Effector memory CD8-positive, alpha-beta T cell (primary cell): ENCODE measurements around the gene HIVEP2.

ENCODE experiments used
- ATAC-seq: fragments of 150-1000 bp; cut with Tn5 transposase; replicated peaks from 2 replicates; pipeline ENCODE4 v1.10.0; 2021; ENCODE audit warnings: mild to moderate bottlenecking, moderate library complexity
- DNase-seq, 3 experiments: peaks; one replicate each; pipeline ENCODE4 v3.0.0; 2021
- H3K27ac Mint-ChIP-seq, 2 donors: one replicate each; pipeline ENCODE4 v1.8.0; 2022; ENCODE audit warnings: mild to moderate bottlenecking in 2 of 2, mixed read lengths in 2 of 2, moderate library complexity in 2 of 2
- H3K27me3 Mint-ChIP-seq, 2 donors: one replicate each; pipeline ENCODE4 v1.8.0; 2022; ENCODE audit warnings: mixed read lengths in 2 of 2
- H3K36me3 Mint-ChIP-seq: one replicate; pipeline ENCODE4 v1.8.0; 2022; ENCODE audit warnings: mild to moderate bottlenecking, moderate library complexity, mixed read lengths; ENCODE audit not compliant: insufficient read depth
- H3K4me1 Mint-ChIP-seq, 2 donors: one replicate each; pipeline ENCODE4 v1.8.0; 2022; ENCODE audit warnings: low read depth in 2 of 2, mixed read lengths in 2 of 2
- H3K4me3 Mint-ChIP-seq, 2 donors: one replicate each; pipeline ENCODE4 v1.8.0; 2022; ENCODE audit warnings: mild to moderate bottlenecking in 2 of 2, mixed read lengths in 2 of 2, moderate library complexity in 2 of 2
- H3K9me3 Mint-ChIP-seq, 2 donors: one replicate each; pipeline ENCODE4 v1.8.0; 2022; ENCODE audit warnings: mixed read lengths in 2 of 2

The HIVEP2 gene

GRCh38 chr6:142735204-142735603 lies 209.8 kb downstream of the HIVEP2 start:
- Mint-ChIP-seq H3K27me3 (peaks cover 0 to 7% of the 10 kb centered on the region in 2 donors), H3K36me3 (no peaks in the 10 kb centered on the region), H3K9me3 (no peaks in the 10 kb centered on the region), H3K27ac (no peak overlapping the region), H3K4me3 (no peak overlapping the region), H3K4me1 (no peaks in the 10 kb centered on the region)
- DNase-seq (no peak), ATAC-seq (no peak)

GRCh38 chr6:142732790-142733189 lies 212.2 kb downstream of the HIVEP2 start:
- Mint-ChIP-seq H3K9me3 (no peaks in the 10 kb centered on the region), H3K36me3 (no peaks in the 10 kb centered on the region), H3K27ac (no peak overlapping the region), H3K4me1 (no peaks in the 10 kb centered on the region), H3K27me3 (peaks cover 5 to 19% of the 10 kb centered on the region in 2 donors), H3K4me3 (no peak overlapping the region)
- ATAC-seq: no peak
- no peak for DNase-seq

GRCh38 chr6:142731611-142732010 lies 213.4 kb downstream of the HIVEP2 start:
- Mint-ChIP-seq H3K27ac (no peak overlapping the region), H3K4me1 (no peaks in the 10 kb centered on the region), H3K27me3 (peaks cover 9 to 31% of the 10 kb centered on the region in 2 donors), H3K9me3 (no peaks in the 10 kb centered on the region), H3K36me3 (no peaks in the 10 kb centered on the region), H3K4me3 (no peak overlapping the region)
- DNase-seq (no peak), ATAC-seq (no peak)

- Mint-ChIP-seq H3K27ac (no peak overlapping the region), H3K4me1 (peaks cover 0 to 3% of the 10 kb centered on the region in 2 donors), H3K4me3 (no peak overlapping the region), H3K9me3 (no peaks in the 10 kb centered on the region), H3K27me3 (peaks cover 19 to 41% of the 10 kb centered on the region in 2 donors), H3K36me3 (no peaks in the 10 kb centered on the region)
- ATAC-seq: no peak
- DNase-seq: no peak
Observed at GRCh38 chr6:142729618-142730017, 215.4 kb downstream of the HIVEP2 start.

GRCh38 chr6:142728910-142729481 lies 216.0 kb downstream of the HIVEP2 start:
- Mint-ChIP-seq H3K9me3 (no peaks in the 10 kb centered on the region), H3K27me3 (peaks cover 19 to 41% of the 10 kb centered on the region in 2 donors), H3K27ac (no peak overlapping the region), H3K4me3 (no peak overlapping the region), H3K4me1 (peaks cover 0 to 3% of the 10 kb centered on the region in 2 donors), H3K36me3 (no peaks in the 10 kb centered on the region)
- DNase-seq (no peak), ATAC-seq (no peak)

- peaks cover 19 to 41% of the 10 kb centered on the region in 2 donors for H3K27me3 Mint-ChIP-seq
- no peaks in the 10 kb centered on the region for H3K36me3 Mint-ChIP-seq
- ATAC-seq: no peak
- no peaks in the 10 kb centered on the region for H3K9me3 Mint-ChIP-seq
- no peak overlapping the region for H3K27ac Mint-ChIP-seq
- peaks cover 0 to 3% of the 10 kb centered on the region in 2 donors for H3K4me1 Mint-ChIP-seq
- no peak for DNase-seq
- H3K4me3 Mint-ChIP-seq: no peak overlapping the region
Observed at GRCh38 chr6:142728364-142728763, 216.6 kb downstream of the HIVEP2 start.

GRCh38 chr6:142726616-142727015 lies 218.4 kb downstream of the HIVEP2 start:
- ATAC-seq (no peak), DNase-seq (no peak)
- Mint-ChIP-seq H3K27me3 (peaks cover 21 to 42% of the 10 kb centered on the region in 2 donors), H3K4me1 (peaks cover 0 to 3% of the 10 kb centered on the region in 2 donors), H3K36me3 (no peaks in the 10 kb centered on the region), H3K4me3 (no peak overlapping the region), H3K9me3 (no peaks in the 10 kb centered on the region), H3K27ac (no peak overlapping the region)

GRCh38 chr6:142725024-142725770 lies 219.8 kb downstream of the HIVEP2 start:
- no peak overlapping the region for H3K4me3 Mint-ChIP-seq
- ATAC-seq: no peak

GRCh38 chr6:142722841-142723240 lies 222.1 kb downstream of the HIVEP2 start:
- H3K9me3 Mint-ChIP-seq: peaks cover 5 to 17% of the 10 kb centered on the region in 2 donors
- H3K4me3 Mint-ChIP-seq: no peak overlapping the region
- no peak for ATAC-seq
- H3K27me3 Mint-ChIP-seq: peaks cover 39 to 42% of the 10 kb centered on the region in 2 donors
- H3K4me1 Mint-ChIP-seq: peaks cover 0 to 3% of the 10 kb centered on the region in 2 donors
- H3K36me3 Mint-ChIP-seq: peaks cover 3% of the 10 kb centered on the region
- H3K27ac Mint-ChIP-seq: no peak overlapping the region
- DNase-seq: no peak

More at GRCh38 chr6:142725024-142725770, 219.8 kb downstream of the HIVEP2 start:
- no peaks in the 10 kb centered on the region for H3K36me3 Mint-ChIP-seq
- no peak for DNase-seq
- peaks cover 0 to 3% of the 10 kb centered on the region in 2 donors for H3K4me1 Mint-ChIP-seq
- H3K27ac Mint-ChIP-seq: no peak overlapping the region
- H3K27me3 Mint-ChIP-seq: peaks cover 32 to 46% of the 10 kb centered on the region in 2 donors
- no peaks in the 10 kb centered on the region for H3K9me3 Mint-ChIP-seq

GRCh38 chr6:142722012-142722411 lies 223.0 kb downstream of the HIVEP2 start:
- no peak for DNase-seq
- no peak for ATAC-seq
- peaks cover 3% of the 10 kb centered on the region for H3K36me3 Mint-ChIP-seq

GRCh38 chr6:142721215-142721920 lies 223.6 kb downstream of the HIVEP2 start:
- DNase-seq (no peak), ATAC-seq (no peak)
- Mint-ChIP-seq H3K4me1 (peaks cover 0 to 3% of the 10 kb centered on the region in 2 donors), H3K4me3 (no peak overlapping the region), H3K9me3 (peaks cover 5 to 17% of the 10 kb centered on the region in 2 donors), H3K36me3 (peaks cover 3% of the 10 kb centered on the region), H3K27ac (no peak overlapping the region), H3K27me3 (peaks cover 27 to 39% of the 10 kb centered on the region in 2 donors)

More at GRCh38 chr6:142722012-142722411, 223.0 kb downstream of the HIVEP2 start:
- no peak overlapping the region for H3K4me3 Mint-ChIP-seq
- H3K27ac Mint-ChIP-seq: no peak overlapping the region
- H3K4me1 Mint-ChIP-seq: peaks cover 0 to 3% of the 10 kb centered on the region in 2 donors
- H3K9me3 Mint-ChIP-seq: peaks cover 5 to 17% of the 10 kb centered on the region in 2 donors
- peaks cover 33 to 45% of the 10 kb centered on the region in 2 donors for H3K27me3 Mint-ChIP-seq

- Mint-ChIP-seq H3K36me3 (peaks cover 3% of the 10 kb centered on the region), H3K9me3 (peaks cover 5 to 17% of the 10 kb centered on the region in 2 donors), H3K4me3 (no peak overlapping the region), H3K27ac (no peak overlapping the region), H3K27me3 (peaks cover 19 to 31% of the 10 kb centered on the region in 2 donors), H3K4me1 (no peaks in the 10 kb centered on the region)
- DNase-seq (no peak), ATAC-seq (no peak)
Observed at GRCh38 chr6:142718667-142719191, 226.2 kb downstream of the HIVEP2 start.

GRCh38 chr6:142716097-142716496 lies 228.9 kb downstream of the HIVEP2 start:
- peaks cover 12 to 24% of the 10 kb centered on the region in 2 donors for H3K27me3 Mint-ChIP-seq
- no peak overlapping the region for H3K27ac Mint-ChIP-seq
- no peaks in the 10 kb centered on the region for H3K4me1 Mint-ChIP-seq
- H3K4me3 Mint-ChIP-seq: no peak overlapping the region
- DNase-seq: no peak
- peaks cover 5 to 17% of the 10 kb centered on the region in 2 donors for H3K9me3 Mint-ChIP-seq
- H3K36me3 Mint-ChIP-seq: peaks cover 3% of the 10 kb centered on the region
- no peak for ATAC-seq
